ENCODE results near the gene COL13A1.

The COL13A1 gene

DNA sequence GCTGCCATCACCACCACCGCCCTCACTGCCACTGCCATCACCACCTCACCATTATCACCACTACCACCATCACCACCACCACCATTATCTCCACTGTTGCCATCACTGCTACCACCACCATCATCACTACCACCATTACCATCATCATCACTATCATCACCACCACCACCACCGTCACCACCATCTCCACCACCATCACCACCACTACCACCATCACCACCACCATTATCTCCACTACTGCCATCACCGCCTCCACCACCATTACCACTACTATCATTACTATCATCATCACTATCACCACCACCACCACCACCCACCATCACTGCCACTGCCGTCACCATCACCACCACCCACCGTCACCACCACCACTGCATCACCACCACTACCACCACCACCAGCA lies 9.9 kb upstream of the COL13A1 start:
- Histone ChIP-seq H3K4me1 (ENCODE audit: insufficient read depth, insufficient read length) (no peaks in the 10 kb centered on the region), H3K27me3 (ENCODE audit: insufficient read depth, insufficient read length) (no peaks in the 10 kb centered on the region), H3K36me3 (ENCODE audit: insufficient read depth, insufficient read length, low read length) (no peaks in the 10 kb centered on the region), H3K9me3 (ENCODE audit: insufficient read depth, low read length) (peaks cover 18% of the 10 kb centered on the region), H3K9ac (ENCODE audit: insufficient read length, low read depth) (no peak overlapping the region), H3K4me3 (ENCODE audit: insufficient read length, low read depth) (no peak overlapping the region)
- DNase-seq (ENCODE audit: low read depth, low spot score) = no peak
- no peak for TF ChIP-seq SUZ12 (IDR thresholded peaks at IDR 0.05; ENCODE audit: extremely low read depth, insufficient read depth, insufficient read length)
- TF ChIP-seq ZNF274 (IDR thresholded peaks at IDR 0.05; ENCODE audit: low read depth, low read length) = no peak
- no peak for TF ChIP-seq YY1 (IDR thresholded peaks at IDR 0.05; ENCODE audit: insufficient read depth, insufficient read length)

- Histone ChIP-seq H3K27me3 (ENCODE audit: insufficient read depth, insufficient read length) (no peaks in the 10 kb centered on the region), H3K4me1 (ENCODE audit: insufficient read depth, insufficient read length) (no peaks in the 10 kb centered on the region), H3K9ac (ENCODE audit: insufficient read length, low read depth) (no peak overlapping the region), H3K4me3 (ENCODE audit: insufficient read length, low read depth) (no peak overlapping the region), H3K9me3 (ENCODE audit: insufficient read depth, low read length) (peaks cover 18% of the 10 kb centered on the region), H3K36me3 (ENCODE audit: insufficient read depth, insufficient read length, low read length) (no peaks in the 10 kb centered on the region)
- no peak for DNase-seq (ENCODE audit: low read depth, low spot score)
- no peak for TF ChIP-seq SUZ12 (IDR thresholded peaks at IDR 0.05; ENCODE audit: extremely low read depth, insufficient read depth, insufficient read length)
- TF ChIP-seq YY1 (IDR thresholded peaks at IDR 0.05; ENCODE audit: insufficient read depth, insufficient read length) = no peak
- TF ChIP-seq ZNF274 (IDR thresholded peaks at IDR 0.05; ENCODE audit: low read depth, low read length) = no peak
Measured at GRCh38 chr10:69792341-69792740, 9.4 kb upstream of the COL13A1 start.

DNA sequence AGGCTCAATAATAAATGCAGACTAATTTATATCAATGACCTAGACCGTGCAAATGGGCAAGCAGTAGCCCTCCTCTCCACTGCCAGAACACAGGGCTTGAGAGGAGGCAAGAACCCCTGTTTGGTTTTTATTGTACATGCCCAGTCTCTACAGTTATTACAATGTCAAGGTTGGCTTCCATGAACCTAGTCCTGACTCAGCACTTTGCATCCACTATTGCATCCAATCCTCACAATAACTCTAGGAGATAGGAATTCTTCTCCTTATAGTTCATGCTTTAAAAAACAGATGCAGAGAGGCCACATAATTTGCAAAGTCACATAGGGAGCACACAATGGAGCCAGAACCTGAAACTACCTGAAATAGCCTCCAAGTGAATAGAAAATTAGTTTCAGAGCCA lies 7.0 kb upstream of the COL13A1 start:
- TF ChIP-seq ZNF274 (IDR thresholded peaks at IDR 0.05; ENCODE audit: low read depth, low read length) (no peak), SUZ12 (IDR thresholded peaks at IDR 0.05; ENCODE audit: extremely low read depth, insufficient read depth, insufficient read length) (no peak), YY1 (IDR thresholded peaks at IDR 0.05; ENCODE audit: insufficient read depth, insufficient read length) (no peak)
- Histone ChIP-seq H3K9ac (ENCODE audit: insufficient read length, low read depth) (no peak overlapping the region), H3K9me3 (ENCODE audit: insufficient read depth, low read length) (peaks cover 18% of the 10 kb centered on the region), H3K36me3 (ENCODE audit: insufficient read depth, insufficient read length, low read length) (no peaks in the 10 kb centered on the region), H3K27me3 (ENCODE audit: insufficient read depth, insufficient read length) (no peaks in the 10 kb centered on the region), H3K4me3 (ENCODE audit: insufficient read length, low read depth) (no peak overlapping the region), H3K4me1 (ENCODE audit: insufficient read depth, insufficient read length) (no peaks in the 10 kb centered on the region)
- no peak for DNase-seq (ENCODE audit: low read depth, low spot score)

GRCh38 chr10:69795242-69795934 lies 6.3 kb upstream of the COL13A1 start:
- H3K9ac ChIP-seq (ENCODE audit: insufficient read length, low read depth) = no peak overlapping the region
- H3K4me1 ChIP-seq (ENCODE audit: insufficient read depth, insufficient read length) = no peaks in the 10 kb centered on the region
- DNase-seq (ENCODE audit: low read depth, low spot score) = no peak
- no peak for TF ChIP-seq SUZ12 (IDR thresholded peaks at IDR 0.05; ENCODE audit: extremely low read depth, insufficient read depth, insufficient read length)
- TF ChIP-seq ZNF274 (IDR thresholded peaks at IDR 0.05; ENCODE audit: low read depth, low read length) = no peak
- TF ChIP-seq YY1 (IDR thresholded peaks at IDR 0.05; ENCODE audit: insufficient read depth, insufficient read length) = no peak
- H3K9me3 ChIP-seq (ENCODE audit: insufficient read depth, low read length) = peaks cover 18% of the 10 kb centered on the region
- H3K36me3 ChIP-seq (ENCODE audit: insufficient read depth, insufficient read length, low read length) = no peaks in the 10 kb centered on the region
- no peak overlapping the region for H3K4me3 ChIP-seq (ENCODE audit: insufficient read length, low read depth)
- no peaks in the 10 kb centered on the region for H3K27me3 ChIP-seq (ENCODE audit: insufficient read depth, insufficient read length)

DNA sequence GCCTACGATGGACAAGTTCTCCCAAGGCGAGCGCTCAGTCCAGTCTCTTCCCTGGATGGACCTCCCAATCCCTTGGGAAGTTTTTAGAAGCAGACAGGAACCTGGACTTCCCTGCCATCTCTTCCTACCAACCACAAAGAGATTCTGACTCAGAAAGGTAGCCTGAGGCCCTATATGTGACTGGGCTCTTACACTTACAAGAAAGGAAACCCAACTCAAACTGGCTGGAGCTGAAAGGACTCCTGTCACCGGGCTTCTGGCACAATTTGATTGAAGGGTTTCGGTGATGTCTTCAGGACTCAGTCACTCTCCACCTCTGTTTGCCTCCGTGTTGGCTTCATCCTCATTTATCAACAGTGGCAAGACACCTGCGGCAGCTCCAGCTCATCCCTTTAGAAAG lies 3.7 kb upstream of the COL13A1 start:
- peaks cover 7% of the 10 kb centered on the region for H3K27me3 ChIP-seq (ENCODE audit: insufficient read depth, insufficient read length)
- H3K4me1 ChIP-seq (ENCODE audit: insufficient read depth, insufficient read length) = no peaks in the 10 kb centered on the region
- DNase-seq (ENCODE audit: low read depth, low spot score) = no peak
- no peak for TF ChIP-seq ZNF274 (IDR thresholded peaks at IDR 0.05; ENCODE audit: low read depth, low read length)
- TF ChIP-seq YY1 (IDR thresholded peaks at IDR 0.05; ENCODE audit: insufficient read depth, insufficient read length) = no peak
- H3K4me3 ChIP-seq (ENCODE audit: insufficient read length, low read depth) = no peak overlapping the region
- H3K36me3 ChIP-seq (ENCODE audit: insufficient read depth, insufficient read length, low read length) = no peaks in the 10 kb centered on the region
- H3K9me3 ChIP-seq (ENCODE audit: insufficient read depth, low read length) = peaks cover 18% of the 10 kb centered on the region
- no peak overlapping the region for H3K9ac ChIP-seq (ENCODE audit: insufficient read length, low read depth)

GRCh38 chr10:69800109-69800508 lies 1.6 kb upstream of the COL13A1 start:
- Histone ChIP-seq H3K4me3 (ENCODE audit: insufficient read length, low read depth) (no peak overlapping the region), H3K9me3 (ENCODE audit: insufficient read depth, low read length) (peaks cover 14% of the 10 kb centered on the region), H3K27me3 (ENCODE audit: insufficient read depth, insufficient read length) (peaks cover 17% of the 10 kb centered on the region), H3K9ac (ENCODE audit: insufficient read length, low read depth) (peak overlapping the region; percentile 38), H3K4me1 (ENCODE audit: insufficient read depth, insufficient read length) (no peaks in the 10 kb centered on the region), H3K36me3 (ENCODE audit: insufficient read depth, insufficient read length, low read length) (no peaks in the 10 kb centered on the region)
- peak; percentile 69 for DNase-seq (ENCODE audit: low read depth, low spot score)
- TF ChIP-seq YY1 (IDR thresholded peaks at IDR 0.05; ENCODE audit: insufficient read depth, insufficient read length) (no peak), SUZ12 (IDR thresholded peaks at IDR 0.05; ENCODE audit: extremely low read depth, insufficient read depth, insufficient read length) (no peak), ZNF274 (IDR thresholded peaks at IDR 0.05; ENCODE audit: low read depth, low read length) (no peak)

DNA sequence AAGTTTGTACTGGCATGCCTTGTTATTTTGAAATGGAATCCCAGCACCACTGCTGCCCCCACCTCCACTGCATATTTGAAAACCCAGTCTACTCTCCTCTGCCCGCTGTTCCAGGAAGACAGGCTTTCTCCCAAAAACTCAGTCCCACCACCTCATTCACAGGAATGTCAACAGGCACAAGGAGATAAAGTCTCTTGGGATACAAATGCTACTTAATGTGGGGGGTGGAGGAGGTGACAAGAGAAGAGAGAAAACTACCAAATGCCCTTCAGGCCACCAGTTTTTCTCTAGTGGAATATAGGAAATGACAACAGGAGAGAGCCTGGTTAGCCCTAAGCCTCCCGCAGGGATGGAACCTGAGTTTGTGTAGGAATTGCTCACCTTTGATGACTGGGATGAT lies 1.0 kb upstream of the COL13A1 start:
- no peak for TF ChIP-seq YY1 (IDR thresholded peaks at IDR 0.05; ENCODE audit: insufficient read depth, insufficient read length)
- no peak for TF ChIP-seq ZNF274 (IDR thresholded peaks at IDR 0.05; ENCODE audit: low read depth, low read length)
- no peak for TF ChIP-seq SUZ12 (IDR thresholded peaks at IDR 0.05; ENCODE audit: extremely low read depth, insufficient read depth, insufficient read length)
- Histone ChIP-seq H3K36me3 (ENCODE audit: insufficient read depth, insufficient read length, low read length) (no peaks in the 10 kb centered on the region), H3K4me1 (ENCODE audit: insufficient read depth, insufficient read length) (no peaks in the 10 kb centered on the region), H3K9me3 (ENCODE audit: insufficient read depth, low read length) (peaks cover 8% of the 10 kb centered on the region), H3K4me3 (ENCODE audit: insufficient read length, low read depth) (no peak overlapping the region), H3K27me3 (ENCODE audit: insufficient read depth, insufficient read length) (peaks cover 17% of the 10 kb centered on the region), H3K9ac (ENCODE audit: insufficient read length, low read depth) (no peak overlapping the region)
- DNase-seq (ENCODE audit: low read depth, low spot score) = no peak

Measured in NT2/D1 (cell line).